Spleen (tissue), 7 donors: Measurements from ENCODE around the gene DIP2C.

Experiments
- CTCF ChIP-seq, 11 experiments: fragments of 200-600 bp in 7 of 11; fragments of 450-650 bp in 4 of 11; sonication (generic) in 4 of 11; IDR thresholded peaks in 8 of 11; conservative IDR thresholded peaks in 3 of 11; 1 replicate in 7 of 11; 2 replicates in 4 of 11; pipeline versions ENCODE4 v1.4.0 to v1.8.0; 2016 to 2021; ENCODE audit warnings: antibody characterized with exemption in 11 of 11, inconsistent platforms in 4 of 11, mild to moderate bottlenecking in 1 of 11
- POLR2AphosphoS5 ChIP-seq, 3 donors: sonication (generic); formaldehyde crosslinking; IDR thresholded peaks; one replicate each; pipeline ENCODE4 v1.5.1; 2017; ENCODE audit warnings: antibody characterized with exemption in 3 of 3
- donor health status: DM: no; HTN: no; CAD: no; lungs with moderate emphysema.
- donor health status: DM: no; HTN: no; CAD: no.
- donor health status: DM: no; HTN: no; CAD: no.

DNA sequence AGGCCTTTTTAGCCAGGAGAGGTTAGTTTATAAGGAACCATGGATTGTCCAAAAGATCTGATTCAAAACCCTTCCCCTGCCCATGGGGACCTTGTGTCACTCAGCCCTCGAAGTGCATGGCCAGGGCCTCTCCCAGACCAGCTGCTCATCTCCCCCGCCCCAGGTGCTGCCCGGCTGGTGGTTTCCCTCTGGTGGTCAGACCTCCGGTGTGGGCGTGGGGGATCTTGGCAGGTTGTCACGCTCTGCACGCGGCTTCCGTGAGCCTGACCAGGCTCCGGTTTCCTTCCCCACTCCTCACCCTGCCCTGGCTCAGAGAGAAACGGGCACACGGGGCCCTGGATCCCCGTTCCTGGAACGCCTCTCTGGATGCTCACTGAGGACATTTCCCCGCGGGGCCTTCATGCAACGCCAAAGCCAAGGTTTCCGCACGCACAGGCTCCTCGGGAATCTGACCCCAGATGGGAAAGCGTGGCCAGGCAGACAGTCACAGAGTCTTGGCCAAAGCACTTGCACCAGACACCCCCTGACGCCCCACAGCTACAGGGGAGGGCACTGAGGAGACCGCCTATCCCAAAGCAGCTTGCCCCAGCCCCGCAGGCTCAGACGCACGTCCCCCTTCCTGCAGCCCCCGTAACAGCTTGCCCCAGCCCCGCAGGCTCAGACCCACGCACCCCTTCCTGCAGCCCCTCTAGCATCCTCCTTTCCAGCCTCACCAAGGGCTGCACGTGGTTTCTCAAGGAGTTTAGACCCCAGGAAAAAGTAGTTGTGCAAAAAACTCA, 7.8 kb upstream of the DIP2C start:
- TF ChIP-seq CTCF (IDR thresholded peaks at IDR 0.05 in 8 of 11, conservative IDR thresholded peaks at IDR 0.05 in 3 of 11) (no peak), POLR2AphosphoS5 (IDR thresholded peaks at IDR 0.05) (no peak)
